B cell (primary cell): ENCODE data around the gene ARHGAP28. TPM values are rescaled to one million over a fixed set of nuclear protein-coding genes. Genes with fewer than 3 reads are reported as not detected.

Experiments used
- ATAC-seq: fragments of 200-7000 bp; cut with Tn5 transposase; one replicate; pipeline ENCODE4 v1.10.0; 2021; ENCODE audit warnings: low read depth, mild to moderate bottlenecking, moderate number of reproducible peaks, moderate library complexity
- CTCF ChIA-PET: fragments of 350-600 bp; sonication (Branson Sonifier 250); formaldehyde crosslinking; loops from one replicate; lab custom pipeline; 2021; ENCODE audit warnings: antibody characterized with exemption, inconsistent platforms; lab: Charles Lee
- POLR2A ChIA-PET: fragments of 350-600 bp; sonication (Branson Sonifier 250); formaldehyde crosslinking; loops from one replicate; lab custom pipeline; 2021; ENCODE audit warnings: antibody characterized with exemption; lab: Charles Lee
- DNase-seq: peaks from one replicate; pipeline ENCODE4 v3.0.0; 2013
- H2AFZ ChIP-seq: 2 replicates; pipeline ENCODE4 v1.6.1; 2012; ENCODE audit warnings: mild to moderate bottlenecking, low read depth, low read length; ENCODE audit not compliant: insufficient read depth, poor library complexity, severe bottlenecking
- H3K27ac ChIP-seq, 2 donors: 1 replicate in 1 of 2; 2 replicates in 1 of 2; pipeline ENCODE4 v1.5.1; 2012 to 2013; ENCODE audit warnings: low read length in 2 of 2, mild to moderate bottlenecking in 2 of 2, moderate library complexity in 1 of 2
- H3K27me3 ChIP-seq, 4 experiments: fragments of 200-600 bp in 1 of 4; sonication (generic) in 1 of 4; replicated peaks in 1 of 4; 1 replicate in 2 of 4; 2 replicates in 2 of 4; pipeline versions ENCODE4 v1.6.1 to v1.7.0; 2013 to 2016; ENCODE audit warnings: low read length in 3 of 4, mild to moderate bottlenecking in 2 of 4, mixed read lengths in 1 of 4, moderate library complexity in 1 of 4; ENCODE audit not compliant: insufficient read depth in 4 of 4, control insufficient read depth in 3 of 4; ENCODE audit errors: control extremely low read depth in 1 of 4
- H3K36me3 ChIP-seq, 2 experiments: replicated peaks in 1 of 2; 1 replicate in 1 of 2; 2 replicates in 1 of 2; pipeline versions ENCODE4 v1.6.1 to v1.7.1; 2013; ENCODE audit warnings: low read length in 1 of 2; ENCODE audit not compliant: insufficient read depth in 2 of 2, control insufficient read depth in 1 of 2; ENCODE audit errors: control extremely low read depth in 1 of 2, extremely low read depth in 1 of 2
- H3K4me1 ChIP-seq, 2 donors: fragments of 200-600 bp in 1 of 2; sonication (generic) in 1 of 2; 1 replicate in 1 of 2; 2 replicates in 1 of 2; pipeline versions ENCODE4 v1.5.1 to v1.6.1; 2013 to 2017; ENCODE audit warnings: low read length in 2 of 2; ENCODE audit not compliant: control insufficient read depth in 2 of 2, insufficient read depth in 2 of 2
- H3K4me2 ChIP-seq: replicated peaks from 2 replicates; pipeline ENCODE3; 2012; ENCODE audit warnings: mild to moderate bottlenecking, low read depth, low read length; ENCODE audit not compliant: poor library complexity, severe bottlenecking
- H3K4me3 ChIP-seq, 5 experiments: fragments of 200-600 bp in 1 of 5; sonication (generic) in 1 of 5; 1 replicate in 3 of 5; 2 replicates in 2 of 5; pipeline versions ENCODE4 v1.5.1 to v1.7.0; 2011 to 2016; ENCODE audit warnings: low read length in 4 of 5, mild to moderate bottlenecking in 4 of 5, low read depth in 2 of 5, control low read depth in 1 of 5, moderate library complexity in 1 of 5; ENCODE audit not compliant: insufficient read depth in 1 of 5; ENCODE audit errors: control extremely low read depth in 1 of 5, extremely low read depth in 1 of 5
- H3K79me2 ChIP-seq: fragments of 200-600 bp; sonication (generic); one replicate; pipeline ENCODE4 v1.6.0; 2016; ENCODE audit warnings: low read length; ENCODE audit not compliant: control insufficient read depth, insufficient read depth
- H3K9ac ChIP-seq: fragments of 200-600 bp; sonication (generic); 2 replicates; pipeline ENCODE4 v1.6.1; 2017; ENCODE audit warnings: mild to moderate bottlenecking, low read length, moderate library complexity
- H3K9me3 ChIP-seq, 3 donors: one replicate each; pipeline versions ENCODE4 v1.6.1 to v1.7.1; 2013; ENCODE audit warnings: low read length in 2 of 3; ENCODE audit not compliant: control insufficient read depth in 2 of 3, insufficient read depth in 1 of 3; ENCODE audit errors: control extremely low read depth in 1 of 3
- H4K20me1 ChIP-seq: 2 replicates; pipeline ENCODE4 v1.6.0; 2012; ENCODE audit warnings: mild to moderate bottlenecking, low read length; ENCODE audit not compliant: insufficient read depth, control insufficient read depth, poor library complexity, severe bottlenecking
- H3K27ac Mint-ChIP-seq: one replicate; pipeline ENCODE4 v1.8.0; 2021; ENCODE audit warnings: mixed read lengths
- H3K27me3 Mint-ChIP-seq: one replicate; pipeline ENCODE4 v1.8.0; 2021; ENCODE audit warnings: mixed read lengths
- H3K4me1 Mint-ChIP-seq: one replicate; pipeline ENCODE4 v1.8.0; 2021; ENCODE audit warnings: mixed read lengths
- H3K4me3 Mint-ChIP-seq: one replicate; pipeline ENCODE4 v1.8.0; 2021; ENCODE audit warnings: mixed read lengths
- H3K9me3 Mint-ChIP-seq: one replicate; pipeline ENCODE4 v1.8.0; 2022; ENCODE audit warnings: mixed read lengths; ENCODE audit not compliant: insufficient read depth
- CTCF ChIP-seq: fragments of 200-600 bp; IDR thresholded peaks from one replicate; pipeline ENCODE4 v1.8.0; 2022; ENCODE audit warnings: antibody characterized with exemption, mild to moderate bottlenecking
- EZH2 ChIP-seq: IDR thresholded peaks from 2 replicates; pipeline ENCODE4 v1.6.1; 2012; ENCODE audit warnings: borderline replicate concordance, low read depth, mild to moderate bottlenecking, moderate library complexity, low read length; ENCODE audit not compliant: insufficient read depth, poor library complexity, severe bottlenecking
- WGBS: methylation state at CpG from one replicate; pipeline ENCODE4 v1.1.5; 2013; ENCODE audit warnings: missing lambda C conversion rate; ENCODE audit not compliant: insufficient coverage; 5-methylcytosine and 5-hydroxymethylcytosine counted together
- intact Hi-C: fragments of 100-400 bp; cut with micrococcal nuclease; formaldehyde crosslinking; loops from one replicate; pipeline ENCODE4 v1.10.0; 2022
- polyA plus RNA-seq: library from polyadenylated mRNA; depleted of rRNA; stranded (reverse); fragments of >200 nt; gene quantifications from 2 replicates; pipeline ENCODE4 v1.2.3, GENCODE V29; 2012
- total RNA-seq, 2 donors: library from RNA; stranded (reverse); fragments of 120-200 nt in 1 of 2; gene quantifications; 1 replicate in 1 of 2; 2 replicates in 1 of 2; pipeline versions ENCODE4 v1.2.3 to v1.2.4, GENCODE V29; 2013 to 2022

The ARHGAP28 gene
- total and polyA plus RNA-seq, 2 donors (not counting 1 experiment from before 2014, with no cell fraction given) = not detected

- Histone ChIP-seq H3K79me2 (no peaks in the 10 kb centered on the region), H3K4me2 (no peak overlapping the region), H3K36me3 (no peaks in the 10 kb centered on the region), H3K27ac (no peak overlapping the region), H2AFZ (no peak overlapping the region), H3K9me3 (no peaks in the 10 kb centered on the region), H3K27me3 (no peaks in the 10 kb centered on the region), H3K4me3 (no peak overlapping the region), H3K4me1 (no peaks in the 10 kb centered on the region), H3K9ac (no peak overlapping the region), H4K20me1 (no peaks in the 10 kb centered on the region)
- ChIA-PET POLR2A (no interaction called here), CTCF (no interaction called here)
- no peak overlapping the region for H3K4me3 Mint-ChIP-seq
- intact Hi-C loops = no loop called here
- ATAC-seq (no peak), DNase-seq (no peak)
- H3K27me3 Mint-ChIP-seq = no peaks in the 10 kb centered on the region
- H3K9me3 Mint-ChIP-seq = no peaks in the 10 kb centered on the region
- TF ChIP-seq EZH2 (no peak), CTCF (no peak)
- WGBS = 50% methylated on average over 1 of the region's 3 CpGs
- H3K27ac Mint-ChIP-seq = no peak overlapping the region
- H3K4me1 Mint-ChIP-seq = no peaks in the 10 kb centered on the region
These were observed 86.6 kb downstream of the ARHGAP28 start for GRCh38 chr18:6816154-6816553.

GRCh38 chr18:6819332-6819731 is 89.8 kb downstream of the ARHGAP28 start:
- ATAC-seq (no peak), DNase-seq (no peak)
- no peak overlapping the region for H3K4me2 ChIP-seq
- CTCF ChIA-PET = no interaction called here
- H3K79me2 ChIP-seq = no peaks in the 10 kb centered on the region
- H3K4me1 Mint-ChIP-seq = no peaks in the 10 kb centered on the region
- intact Hi-C loops = no loop called here
- no peak overlapping the region for H3K9ac ChIP-seq
- no peak overlapping the region for H3K27ac ChIP-seq
- H3K27me3 Mint-ChIP-seq = no peaks in the 10 kb centered on the region
- WGBS = 80% methylated on average over 1 of the region's 1 CpG
- TF ChIP-seq CTCF = no peak
- no peak for TF ChIP-seq EZH2
- H3K9me3 Mint-ChIP-seq = no peaks in the 10 kb centered on the region
- no peak overlapping the region for H3K4me3 Mint-ChIP-seq
- POLR2A ChIA-PET = no interaction called here
- H3K27me3 ChIP-seq = no peaks in the 10 kb centered on the region
- no peak overlapping the region for H3K4me3 ChIP-seq
- H4K20me1 ChIP-seq = no peaks in the 10 kb centered on the region
- H3K27ac Mint-ChIP-seq = no peak overlapping the region
- H3K9me3 ChIP-seq = no peaks in the 10 kb centered on the region
- H3K4me1 ChIP-seq = no peaks in the 10 kb centered on the region
- H3K36me3 ChIP-seq = no peaks in the 10 kb centered on the region
- H2AFZ ChIP-seq = no peak overlapping the region
